HEK293T (cell line): ENCODE data around the gene HIVEP3.

Source experiments
- CTBP1 ChIP-seq: fragments of 450-650 bp; IDR thresholded peaks from 2 replicates; pipeline ENCODE4 v1.6.1; 2016; ENCODE audit warnings: borderline replicate concordance
- ELF4 ChIP-seq: fragments of 450-650 bp; IDR thresholded peaks from 2 replicates; pipeline ENCODE4 v1.6.1; 2017; ENCODE audit warnings: antibody characterized with exemption
- FOXK2 ChIP-seq: fragments of 450-650 bp; IDR thresholded peaks from 2 replicates; pipeline ENCODE4 v1.6.1; 2016; ENCODE audit warnings: mild to moderate bottlenecking
- FOXM1 ChIP-seq: fragments of 450-650 bp; IDR thresholded peaks from 2 replicates; pipeline ENCODE4 v1.6.1; 2017; ENCODE audit warnings: mild to moderate bottlenecking, borderline replicate concordance
- HDGF ChIP-seq: fragments of 450-650 bp; IDR thresholded peaks from 2 replicates; pipeline ENCODE4 v1.6.1; 2017; ENCODE audit warnings: antibody characterized with exemption, borderline replicate concordance
- L3MBTL2 ChIP-seq: fragments of 450-650 bp; conservative IDR thresholded peaks from 2 replicates; pipeline ENCODE4 v1.6.1; 2016; ENCODE audit warnings: mild to moderate bottlenecking
- SP1 ChIP-seq: fragments of 450-650 bp; IDR thresholded peaks from 2 replicates; pipeline ENCODE4 v1.6.1; 2017
- SUZ12 ChIP-seq: fragments of 450-650 bp; IDR thresholded peaks from 2 replicates; pipeline ENCODE4 v1.6.1; 2016; ENCODE audit warnings: mild to moderate bottlenecking

DNA sequence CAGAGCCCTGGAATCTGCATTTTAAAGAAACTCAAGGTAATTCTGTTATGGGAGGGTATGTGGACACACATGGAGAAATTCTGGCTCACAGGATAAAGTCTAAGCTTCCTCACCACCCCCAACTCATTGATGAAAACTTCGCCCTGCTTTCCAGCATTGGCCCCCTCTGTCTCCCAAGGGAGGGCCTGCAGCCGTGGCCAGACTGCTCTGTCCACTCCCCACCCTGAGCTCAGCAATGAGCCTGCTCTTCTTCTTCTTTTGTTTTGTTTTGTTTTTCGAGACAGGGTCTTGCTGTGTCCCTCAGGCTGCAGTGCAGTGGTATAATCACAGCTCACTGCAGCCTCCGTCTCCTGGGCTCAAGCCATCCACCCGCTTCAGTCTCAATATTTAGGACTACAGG lies 297.5 kb downstream of the HIVEP3 start:
- TF ChIP-seq CTBP1 (no peak), SUZ12 (no peak), SP1 (no peak), HDGF (no peak), L3MBTL2 (no peak), ELF4 (no peak), FOXK2 (no peak), FOXM1 (no peak)
